SIG-M5 treated with dmso at 0.1 percent for 504 hours (cell line): ENCODE data around the gene NUBP1.

Experiments used
- DNase-seq: peaks from one replicate; lab custom pipeline; 2025; ENCODE audit not compliant: unreplicated experiment; lab: John Stamatoyannopoulos, UW

Gene NUBP1

GRCh38 chr16:10799736-10800135 is 56.1 kb downstream of the NUBP1 start:
- DNase-seq: no peak

GRCh38 chr16:10805334-10805733 is 61.7 kb downstream of the NUBP1 start:
- DNase-seq: no peak

GRCh38 chr16:10806698-10807097 is 63.1 kb downstream of the NUBP1 start:
- peak; percentile 51 for DNase-seq

GRCh38 chr16:10808218-10808617 is 64.6 kb downstream of the NUBP1 start:
- no peak for DNase-seq

GRCh38 chr16:10808850-10809249 is 65.2 kb downstream of the NUBP1 start:
- no peak for DNase-seq

GRCh38 chr16:10809706-10810105 is 66.1 kb downstream of the NUBP1 start:
- no peak for DNase-seq

- DNase-seq: no peak
Observed at GRCh38 chr16:10812312-10813098, 68.9 kb downstream of the NUBP1 start.

GRCh38 chr16:10813099-10813455 is 69.4 kb downstream of the NUBP1 start:
- DNase-seq: no peak

- DNase-seq: no peak
Observed at GRCh38 chr16:10817514-10817913, 73.9 kb downstream of the NUBP1 start.

- DNase-seq: no peak
Observed at GRCh38 chr16:10817963-10818941, 74.6 kb downstream of the NUBP1 start, which contains the start of gene TVP23A. Gene TVP23A, minus strand, starts transcription at chr16:10818794. Its CDS starts 301 bp downstream, at chr16:10818493.
